ENCODE data around the gene SLC6A12. TPM values are rescaled to one million over a fixed set of nuclear protein-coding genes. Genes with fewer than 3 reads are reported as not detected.

Gene SLC6A12
- total RNA-seq, 1 experiment from 2014 or later, result 2.1 TPM

- no TSS peak for BruUV-seq (replicated peaks)
- POLR2A ChIA-PET, result interaction anchor here (0.5 kb wide), 1 partner anchor 40 kb away, joined by 3 read pairs; no protein-coding TSS in a partner anchor
Measured at GRCh38 chr12:228846-229200, 14.9 kb upstream of the SLC6A12 start.

GRCh38 chr12:227923-228845 lies 14.2 kb upstream of the SLC6A12 start:
- no peak overlapping the region for H3K4me3 ChIP-seq (ENCODE audit: low read depth, low read length)
- Mint-ChIP-seq H3K9me3 (ENCODE audit: unreplicated experiment) (no peaks in the 10 kb centered on the region), H3K4me3 (ENCODE audit: unreplicated experiment) (no peak overlapping the region), H3K4me1 (ENCODE audit: low read depth, unreplicated experiment) (no peaks in the 10 kb centered on the region), H3K27ac (ENCODE audit: unreplicated experiment) (no peak overlapping the region), H3K36me3 (ENCODE audit: insufficient read depth, unreplicated experiment) (no peaks in the 10 kb centered on the region), H3K27me3 (ENCODE audit: insufficient read depth, unreplicated experiment) (peaks cover 18% of the 10 kb centered on the region)
- no peak for DNase-seq
- no TSS peak for BruUV-seq (replicated peaks)
- POLR2A ChIA-PET, result no interaction called here
- CTCF ChIA-PET, result interaction anchor here (0.5 to 1.2 kb wide), 2 partner anchors 8 to 29 kb away, joined by 3 read pairs; no protein-coding TSS in a partner anchor
- no peaks in the 10 kb centered on the region for H3K36me3 ChIP-seq (ENCODE audit: control insufficient read depth, insufficient read depth, low read length)
- H3K27me3 ChIP-seq (replicated peaks; ENCODE audit: control insufficient read depth, insufficient read depth, low read length), result no peaks in the 10 kb centered on the region
- no peaks in the 10 kb centered on the region; the same call in 1 of the 2 replicates for H3K9me3 ChIP-seq
- TF ChIP-seq CTCF (IDR thresholded peaks at IDR 0.05; ENCODE audit: insufficient read depth in 1 of 2, low read depth in 1 of 2, low read length in 1 of 2, severe bottlenecking in 1 of 2, unreplicated experiment in 1 of 2), result no peak
- no peaks in the 10 kb centered on the region for H3K4me1 ChIP-seq
- intact Hi-C loops (cut with micrococcal nuclease; ENCODE audit: unreplicated experiment), result no loop called here

More at GRCh38 chr12:228846-229200, 14.9 kb upstream of the SLC6A12 start:
- H3K9me3 Mint-ChIP-seq (ENCODE audit: unreplicated experiment), result no peaks in the 10 kb centered on the region
- intact Hi-C loops (cut with micrococcal nuclease; ENCODE audit: unreplicated experiment), result no loop called here
- TF ChIP-seq CTCF (IDR thresholded peaks at IDR 0.05; ENCODE audit: insufficient read depth in 1 of 2, low read depth in 1 of 2, low read length in 1 of 2, severe bottlenecking in 1 of 2, unreplicated experiment in 1 of 2), result no peak
- no peak overlapping the region for H3K27ac Mint-ChIP-seq (ENCODE audit: unreplicated experiment)
- no peak for DNase-seq
- CTCF ChIA-PET, result interaction anchor here (1.2 kb wide), 1 partner anchor 9 kb away, joined by 3 read pairs; no protein-coding TSS in a partner anchor
- H3K36me3 Mint-ChIP-seq (ENCODE audit: insufficient read depth, unreplicated experiment), result no peaks in the 10 kb centered on the region
- Histone ChIP-seq H3K4me1 (no peaks in the 10 kb centered on the region), H3K36me3 (ENCODE audit: control insufficient read depth, insufficient read depth, low read length) (no peaks in the 10 kb centered on the region), H3K27me3 (replicated peaks; ENCODE audit: control insufficient read depth, insufficient read depth, low read length) (no peaks in the 10 kb centered on the region), H3K4me3 (ENCODE audit: low read depth, low read length) (no peak overlapping the region), H3K9me3 (no peaks in the 10 kb centered on the region; the same call in 1 of the 2 replicates)
- H3K4me1 Mint-ChIP-seq (ENCODE audit: low read depth, unreplicated experiment), result no peaks in the 10 kb centered on the region
- H3K4me3 Mint-ChIP-seq (ENCODE audit: unreplicated experiment), result no peak overlapping the region
- H3K27me3 Mint-ChIP-seq (ENCODE audit: insufficient read depth, unreplicated experiment), result peaks cover 18% of the 10 kb centered on the region

- intact Hi-C loops (cut with micrococcal nuclease; ENCODE audit: unreplicated experiment), result no loop called here
- Histone ChIP-seq H3K36me3 (ENCODE audit: control insufficient read depth, insufficient read depth, low read length) (no peaks in the 10 kb centered on the region), H3K4me1 (no peaks in the 10 kb centered on the region), H3K9me3 (no peaks in the 10 kb centered on the region; the same call in 1 of the 2 replicates), H3K27me3 (replicated peaks; ENCODE audit: control insufficient read depth, insufficient read depth, low read length) (no peaks in the 10 kb centered on the region), H3K4me3 (ENCODE audit: low read depth, low read length) (no peak overlapping the region)
- no peaks in the 10 kb centered on the region for H3K36me3 Mint-ChIP-seq (ENCODE audit: insufficient read depth, unreplicated experiment)
- no TSS peak for BruUV-seq (replicated peaks)
- ChIA-PET CTCF (interaction anchor here (0.5 kb wide), 1 partner anchor 30 kb away, joined by 3 read pairs; no protein-coding TSS in a partner anchor), POLR2A (no interaction called here)
- TF ChIP-seq CTCF (IDR thresholded peaks at IDR 0.05; ENCODE audit: insufficient read depth in 1 of 2, low read depth in 1 of 2, low read length in 1 of 2, severe bottlenecking in 1 of 2, unreplicated experiment in 1 of 2), result no peak
- peaks cover 18% of the 10 kb centered on the region for H3K27me3 Mint-ChIP-seq (ENCODE audit: insufficient read depth, unreplicated experiment)
- H3K4me1 Mint-ChIP-seq (ENCODE audit: low read depth, unreplicated experiment), result no peaks in the 10 kb centered on the region
- H3K4me3 Mint-ChIP-seq (ENCODE audit: unreplicated experiment), result no peak overlapping the region
- no peak for DNase-seq
- no peaks in the 10 kb centered on the region for H3K9me3 Mint-ChIP-seq (ENCODE audit: unreplicated experiment)
- no peak overlapping the region for H3K27ac Mint-ChIP-seq (ENCODE audit: unreplicated experiment)
Measured at GRCh38 chr12:227286-227915, 13.4 kb upstream of the SLC6A12 start.
